NCI-H526 treated with DMSO at 0.1 percent for 48 hours (cell line): ENCODE measurements around the gene ITPKB.
"Not testable (repeated sequence)": the region's sequence is repeated elsewhere in the genome, so short reads cannot be mapped to it uniquely, and the experiment has no call there.

ENCODE experiments used
- DNase-seq: peaks from one replicate; lab custom pipeline; 2025; lab: John Stamatoyannopoulos, UW

ITPKB gene

DNA sequence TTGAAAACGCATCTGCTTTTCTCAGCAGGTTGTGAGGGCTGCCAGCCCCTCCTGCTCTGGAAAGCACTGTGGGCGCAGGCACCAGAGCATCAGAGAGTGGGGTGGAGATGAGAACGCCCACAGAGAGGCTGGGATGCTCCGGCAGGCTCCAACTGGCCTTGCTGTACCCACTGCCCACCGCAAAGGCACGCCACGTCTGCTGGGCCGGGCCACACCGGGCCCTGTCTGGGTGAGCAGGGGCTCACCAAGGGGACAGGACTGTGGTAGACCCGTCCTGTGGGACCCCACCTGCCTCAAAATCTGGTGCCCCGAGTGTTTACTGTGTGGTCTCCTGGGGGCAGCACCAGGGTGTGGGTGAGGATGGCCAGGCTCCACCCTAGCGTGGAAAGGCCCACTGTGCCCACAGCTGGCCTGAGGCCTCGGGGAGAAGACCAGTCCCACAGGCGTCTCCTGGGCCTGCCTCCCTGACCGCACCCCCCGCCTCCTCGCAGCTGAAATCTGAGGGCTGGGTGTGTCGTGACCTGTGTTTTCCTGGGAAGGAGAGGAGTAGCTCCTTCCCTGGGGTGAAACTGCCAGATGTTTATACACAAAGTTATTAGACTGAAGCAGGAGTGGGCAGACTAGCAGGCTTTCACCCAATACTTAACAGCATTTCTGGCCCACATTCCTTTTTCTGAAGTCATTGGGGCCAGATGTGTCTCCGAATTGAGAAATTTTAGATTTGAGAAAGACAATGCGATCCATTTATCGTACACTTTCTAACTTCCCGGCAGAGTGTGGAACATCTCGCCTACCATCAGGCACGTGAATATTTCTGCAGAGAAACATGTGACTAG lies 136.7 kb downstream of the ITPKB start:
- no peak for DNase-seq

DNA sequence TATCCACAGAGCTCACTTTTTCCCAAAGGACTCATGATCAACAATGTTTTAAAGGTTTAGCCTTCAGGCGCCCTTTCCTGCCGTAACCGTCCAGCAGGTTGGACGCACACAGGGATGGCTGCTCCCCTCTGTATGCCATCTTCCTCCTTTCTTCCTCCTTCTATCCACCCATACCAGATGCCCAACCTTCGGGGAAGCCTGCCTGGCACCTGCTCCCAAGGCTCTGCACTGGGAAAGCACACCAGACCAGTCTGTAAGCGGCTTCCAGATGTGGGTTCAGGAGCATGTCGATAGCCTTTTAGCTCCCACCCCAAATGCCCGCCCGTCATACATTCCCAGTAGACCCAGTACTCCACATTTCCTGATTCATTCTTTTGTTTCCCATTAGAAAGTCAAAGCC lies 137.6 kb downstream of the ITPKB start:
- no peak for DNase-seq

DNA sequence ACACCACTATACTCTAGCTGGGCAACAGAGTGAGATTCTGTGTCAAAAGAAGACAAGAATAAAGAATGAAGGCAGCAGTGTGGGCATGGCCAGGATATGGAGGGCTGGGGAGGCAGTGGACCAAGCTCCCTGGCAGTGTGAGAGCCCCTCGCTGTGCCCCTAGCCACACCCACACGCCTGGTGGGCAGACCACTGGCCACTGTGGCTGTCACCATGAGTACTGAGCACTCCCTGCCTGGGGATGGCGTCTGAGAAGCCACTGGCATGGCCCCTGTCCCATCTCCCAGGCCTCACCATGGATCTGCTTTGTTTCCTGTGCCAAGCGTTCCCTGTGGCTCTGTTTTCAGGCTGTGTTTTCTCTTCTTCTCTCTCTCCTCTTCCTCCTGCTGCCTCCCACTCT lies 138.8 kb downstream of the ITPKB start:
- DNase-seq, result no peak

DNA sequence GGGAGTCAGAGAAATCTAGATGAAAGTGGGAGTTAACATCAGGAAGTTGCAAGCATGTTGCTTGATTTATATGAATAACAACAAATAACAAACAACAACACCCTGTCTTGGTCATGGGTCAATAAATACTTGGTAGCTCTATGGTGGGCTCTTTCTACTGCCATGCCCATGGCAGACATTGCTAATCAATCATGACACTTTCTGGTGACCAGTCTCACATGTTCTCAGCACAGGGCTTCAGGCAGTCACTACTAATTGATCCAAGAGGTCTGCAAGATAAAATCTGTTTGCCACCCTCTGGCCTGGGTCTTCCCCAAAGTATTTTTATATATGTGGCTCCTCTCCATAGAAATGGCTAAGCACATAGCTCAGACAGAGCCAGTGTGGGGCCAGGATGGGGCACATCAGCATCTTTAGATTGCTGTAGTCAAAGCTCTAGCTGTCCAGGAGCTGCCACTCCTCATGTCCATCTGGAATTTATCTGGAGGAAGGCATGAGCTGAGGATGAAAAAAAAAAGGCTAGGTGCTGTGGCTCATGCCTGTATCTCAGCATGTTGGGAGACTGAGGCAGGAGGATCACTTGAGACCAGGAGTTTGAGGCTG lies 139.3 kb downstream of the ITPKB start:
- no peak for DNase-seq

- not testable (repeated sequence) for DNase-seq
Measured at GRCh38 chr1:226598955-226599354, 140.1 kb downstream of the ITPKB start.

- no peak for DNase-seq
Measured at GRCh38 chr1:226598455-226598849, 140.6 kb downstream of the ITPKB start.

- DNase-seq, result no peak
Measured at GRCh38 chr1:226597616-226598454, 141.2 kb downstream of the ITPKB start.

GRCh38 chr1:226596531-226597165 lies 142.4 kb downstream of the ITPKB start:
- DNase-seq, result no peak

GRCh38 chr1:226593541-226593940 lies 145.5 kb downstream of the ITPKB start:
- no peak for DNase-seq

- no peak for DNase-seq
Measured at GRCh38 chr1:226590614-226591013, 148.5 kb downstream of the ITPKB start.

GRCh38 chr1:226589008-226589733 lies 149.9 kb downstream of the ITPKB start:
- no peak for DNase-seq

GRCh38 chr1:226588484-226588883 lies 150.6 kb downstream of the ITPKB start:
- DNase-seq, result no peak

DNA sequence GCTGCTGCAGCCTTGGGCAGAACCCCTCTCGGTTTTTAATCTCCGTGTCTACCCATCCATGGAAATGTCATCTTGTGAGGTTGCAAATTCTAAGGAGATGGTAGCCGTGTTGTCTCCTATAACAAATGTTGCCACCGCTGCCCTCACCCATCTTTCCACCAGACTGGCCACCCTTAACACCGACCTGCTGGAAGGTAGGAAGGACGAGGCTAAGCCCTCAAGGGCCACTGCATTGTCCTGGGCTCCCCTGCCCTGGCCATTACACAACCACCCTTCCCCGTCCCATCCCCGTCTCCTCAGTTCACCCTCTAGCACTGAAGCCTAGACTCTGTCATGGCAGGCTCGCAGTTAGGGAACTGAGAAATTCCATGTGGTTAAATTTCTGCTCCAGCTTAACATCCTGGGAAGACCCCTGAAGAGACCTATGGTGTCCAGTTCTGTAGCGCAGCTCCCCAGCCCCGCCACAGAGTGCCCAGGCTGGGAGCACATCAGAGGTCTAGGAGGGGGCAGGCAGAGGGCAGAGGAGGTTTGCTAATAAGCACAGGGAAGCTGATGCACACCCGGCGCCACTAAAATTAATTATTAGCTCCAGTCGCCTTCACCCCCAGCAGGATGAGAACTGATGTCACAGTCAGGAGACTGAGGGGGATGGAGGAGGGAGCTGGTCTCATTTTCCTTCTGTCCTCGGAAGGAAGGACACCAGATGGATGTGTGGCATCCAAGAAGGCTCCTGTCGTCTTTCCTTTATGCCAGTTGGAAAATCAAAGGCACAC lies 152.2 kb downstream of the ITPKB start:
- no peak for DNase-seq

- no peak for DNase-seq
Measured at GRCh38 chr1:226586116-226586515, 153.0 kb downstream of the ITPKB start.

GRCh38 chr1:226584164-226584563 lies 154.9 kb downstream of the ITPKB start:
- no peak for DNase-seq

DNA sequence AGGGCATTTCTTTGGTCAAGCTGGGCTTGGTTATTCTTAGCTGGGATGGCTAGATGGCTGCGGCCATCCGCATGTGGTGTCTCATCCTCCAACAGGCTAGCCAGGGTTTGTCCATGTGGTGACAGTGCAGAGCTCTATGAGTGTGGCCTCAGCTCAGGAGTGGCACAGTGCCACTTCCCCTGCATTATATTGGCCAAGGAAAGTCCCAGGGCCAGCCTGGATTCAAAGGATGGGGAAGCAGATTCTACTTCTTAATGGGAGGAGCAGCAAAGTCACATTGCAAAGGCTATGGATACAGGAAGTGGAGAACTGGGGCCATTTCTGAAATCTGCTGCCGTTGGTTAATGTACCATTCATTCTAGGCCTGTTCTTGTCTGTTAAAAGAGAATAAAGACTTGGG lies 156.1 kb downstream of the ITPKB start:
- no peak for DNase-seq
